Suprapubic skin (tissue), 3 donors: ENCODE results near the gene SUCNR1.

ENCODE experiments used
- POLR2A ChIP-seq, 2 donors: fragments of 450-650 bp; IDR thresholded peaks; one replicate each; pipeline ENCODE4 v1.6.1; 2017; ENCODE audit warnings: antibody characterized with exemption in 2 of 2, mild to moderate bottlenecking in 2 of 2, moderate library complexity in 2 of 2
- TF ChIP-seq, protein P1 (sequence below), 2 donors: fragments of 200-600 bp in 1 of 2; fragments of 450-650 bp in 1 of 2; sonication (generic) in 1 of 2; IDR thresholded peaks; one replicate each; pipeline ENCODE4 v1.5.1; 2016 to 2019; ENCODE audit warnings: antibody characterized with exemption in 2 of 2, mild to moderate bottlenecking in 1 of 2, moderate library complexity in 1 of 2

DNA sequence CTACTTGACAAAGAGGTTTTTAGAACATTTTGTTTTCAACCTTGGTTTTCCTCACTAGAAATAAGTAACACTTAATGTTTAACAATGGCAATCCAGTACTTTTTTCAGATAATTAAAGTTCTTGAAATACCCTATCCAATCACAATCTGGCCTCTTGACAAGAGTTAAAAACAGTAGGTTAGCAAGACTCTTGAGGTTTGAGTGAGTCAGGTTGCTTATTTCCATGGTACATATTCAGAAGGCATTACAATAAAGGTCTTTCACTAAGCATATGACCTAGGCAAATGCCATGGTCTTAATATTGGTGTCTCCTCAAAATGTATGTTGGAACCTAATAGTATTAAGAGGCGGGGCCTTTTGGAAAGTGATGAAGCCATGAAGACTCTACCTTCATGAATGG is 5.6 kb downstream of the SUCNR1 start:
- TF ChIP-seq POLR2A (IDR thresholded peaks at IDR 0.05): no peak
- TF ChIP-seq, protein P1, sequence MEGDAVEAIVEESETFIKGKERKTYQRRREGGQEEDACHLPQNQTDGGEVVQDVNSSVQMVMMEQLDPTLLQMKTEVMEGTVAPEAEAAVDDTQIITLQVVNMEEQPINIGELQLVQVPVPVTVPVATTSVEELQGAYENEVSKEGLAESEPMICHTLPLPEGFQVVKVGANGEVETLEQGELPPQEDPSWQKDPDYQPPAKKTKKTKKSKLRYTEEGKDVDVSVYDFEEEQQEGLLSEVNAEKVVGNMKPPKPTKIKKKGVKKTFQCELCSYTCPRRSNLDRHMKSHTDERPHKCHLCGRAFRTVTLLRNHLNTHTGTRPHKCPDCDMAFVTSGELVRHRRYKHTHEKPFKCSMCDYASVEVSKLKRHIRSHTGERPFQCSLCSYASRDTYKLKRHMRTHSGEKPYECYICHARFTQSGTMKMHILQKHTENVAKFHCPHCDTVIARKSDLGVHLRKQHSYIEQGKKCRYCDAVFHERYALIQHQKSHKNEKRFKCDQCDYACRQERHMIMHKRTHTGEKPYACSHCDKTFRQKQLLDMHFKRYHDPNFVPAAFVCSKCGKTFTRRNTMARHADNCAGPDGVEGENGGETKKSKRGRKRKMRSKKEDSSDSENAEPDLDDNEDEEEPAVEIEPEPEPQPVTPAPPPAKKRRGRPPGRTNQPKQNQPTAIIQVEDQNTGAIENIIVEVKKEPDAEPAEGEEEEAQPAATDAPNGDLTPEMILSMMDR (IDR thresholded peaks at IDR 0.05): no peak
